GM12873 (cell line): ENCODE results near the gene ZNF649.

ENCODE experiments used
- CTCF ChIP-seq: IDR thresholded peaks from 2 replicates; pipeline ENCODE4 v1.5.1; 2012; ENCODE audit warnings: low read depth, mild to moderate bottlenecking, moderate library complexity, low read length, control low read depth; ENCODE audit not compliant: insufficient read depth; ENCODE audit errors: missing control alignments

The ZNF649 gene

GRCh38 chr19:51926784-51927741, 22.2 kb upstream of the ZNF649 start, which contains the start of gene ZNF613:
Gene ZNF613 (plus strand): TSS chr19:51927472. CDS start chr19:51936221, 8,749 bp downstream.
- peak; percentile 32 for TF ChIP-seq CTCF

GRCh38 chr19:51926426-51926783, 21.6 kb upstream of the ZNF649 start:
- TF ChIP-seq CTCF, result no peak

GRCh38 chr19:51921949-51922348, 17.1 kb upstream of the ZNF649 start:
- no peak for TF ChIP-seq CTCF

GRCh38 chr19:51919606-51920005, 14.8 kb upstream of the ZNF649 start:
- no peak for TF ChIP-seq CTCF

GRCh38 chr19:51916167-51916566, 11.3 kb upstream of the ZNF649 start:
- no peak for TF ChIP-seq CTCF

GRCh38 chr19:51915324-51915867, 10.6 kb upstream of the ZNF649 start:
- TF ChIP-seq CTCF, result no peak

GRCh38 chr19:51905206-51905605, 389 bp upstream of the ZNF649 start:
- TF ChIP-seq CTCF, result no peak
